Body of pancreas (tissue), 4 donors: ENCODE measurements around the gene MRGPRG.

Experiments
- POLR2A ChIP-seq, 3 donors: fragments of 450-650 bp; IDR thresholded peaks; one replicate each; pipeline ENCODE4 v1.6.1; 2016; ENCODE audit warnings: antibody characterized with exemption in 3 of 3, mild to moderate bottlenecking in 2 of 3
- TF ChIP-seq, protein P1 (sequence below), 7 experiments: fragments of 450-650 bp in 4 of 7; fragments of 200-600 bp in 3 of 7; sonication (generic) in 3 of 7; IDR thresholded peaks; one replicate each; pipeline ENCODE4 v1.5.1; 2016 to 2019; ENCODE audit warnings: antibody characterized with exemption in 7 of 7

DNA sequence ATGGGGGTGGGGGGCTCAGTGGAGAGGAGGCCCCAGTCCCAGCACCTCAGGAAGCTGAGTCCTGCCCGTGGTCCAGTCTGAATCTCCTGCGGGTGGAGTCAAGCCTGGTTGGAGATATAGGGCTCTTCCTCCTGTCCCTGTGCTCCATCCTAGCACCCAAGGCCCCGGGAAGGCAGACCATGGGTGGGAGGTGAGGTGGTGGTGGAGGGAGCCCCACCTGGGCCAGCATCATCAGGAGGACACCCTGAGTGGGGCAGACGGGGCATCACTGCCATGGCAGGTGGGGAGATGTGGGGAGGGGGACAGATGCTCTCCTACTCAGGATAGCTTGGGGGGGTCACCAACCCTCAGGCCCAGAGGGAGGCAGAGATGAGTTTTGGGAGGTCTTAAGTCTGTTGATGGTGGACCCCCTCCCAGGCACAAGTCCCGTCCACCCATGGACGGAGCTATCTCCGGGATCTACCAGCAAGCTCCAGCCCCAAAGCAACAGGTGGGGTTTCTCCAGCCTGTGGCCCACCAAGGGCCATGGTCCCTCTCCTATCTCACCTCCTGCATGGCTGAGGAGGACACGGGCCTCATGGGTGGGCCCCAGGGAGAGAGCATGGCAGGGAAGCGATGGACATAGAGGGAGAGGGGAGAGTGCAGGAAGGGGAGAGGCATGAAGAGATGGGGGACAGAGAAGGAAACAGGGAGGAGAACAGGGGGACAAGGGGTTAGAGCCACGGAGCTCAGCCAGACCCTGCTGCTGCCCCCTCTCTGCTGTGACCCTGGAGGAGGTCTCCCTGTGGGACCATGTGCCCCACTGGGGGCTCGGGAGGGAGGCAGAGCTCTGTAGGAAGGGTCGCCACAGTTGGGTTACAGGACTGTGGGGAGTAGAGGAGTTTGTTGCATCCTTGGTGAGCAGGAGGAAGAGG is 12.3 kb upstream of the MRGPRG start:
- TF ChIP-seq POLR2A (IDR thresholded peaks at IDR 0.05): no peak
- TF ChIP-seq, protein P1, sequence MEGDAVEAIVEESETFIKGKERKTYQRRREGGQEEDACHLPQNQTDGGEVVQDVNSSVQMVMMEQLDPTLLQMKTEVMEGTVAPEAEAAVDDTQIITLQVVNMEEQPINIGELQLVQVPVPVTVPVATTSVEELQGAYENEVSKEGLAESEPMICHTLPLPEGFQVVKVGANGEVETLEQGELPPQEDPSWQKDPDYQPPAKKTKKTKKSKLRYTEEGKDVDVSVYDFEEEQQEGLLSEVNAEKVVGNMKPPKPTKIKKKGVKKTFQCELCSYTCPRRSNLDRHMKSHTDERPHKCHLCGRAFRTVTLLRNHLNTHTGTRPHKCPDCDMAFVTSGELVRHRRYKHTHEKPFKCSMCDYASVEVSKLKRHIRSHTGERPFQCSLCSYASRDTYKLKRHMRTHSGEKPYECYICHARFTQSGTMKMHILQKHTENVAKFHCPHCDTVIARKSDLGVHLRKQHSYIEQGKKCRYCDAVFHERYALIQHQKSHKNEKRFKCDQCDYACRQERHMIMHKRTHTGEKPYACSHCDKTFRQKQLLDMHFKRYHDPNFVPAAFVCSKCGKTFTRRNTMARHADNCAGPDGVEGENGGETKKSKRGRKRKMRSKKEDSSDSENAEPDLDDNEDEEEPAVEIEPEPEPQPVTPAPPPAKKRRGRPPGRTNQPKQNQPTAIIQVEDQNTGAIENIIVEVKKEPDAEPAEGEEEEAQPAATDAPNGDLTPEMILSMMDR (IDR thresholded peaks at IDR 0.05): no peak
